ENCODE results near the gene THY1. TPM values are rescaled to one million over a fixed set of nuclear protein-coding genes. Genes with fewer than 3 reads are reported as not detected.
A peak's percentile ranks its signal among the peaks of the same experiment; 100 is the strongest.

The THY1 gene
- polyA plus RNA-seq, 1 donor (not counting 4 experiments of a cell fraction or from before 2014, with no cell fraction given) = 2.4 TPM

- Histone ChIP-seq H3K4me1 (ENCODE audit: control insufficient read depth, extremely low read depth, insufficient read depth, low read length) (peaks cover 24% of the 10 kb centered on the region), H3K36me3 (ENCODE audit: control insufficient read depth in 2 of 2, extremely low read depth in 1 of 2, insufficient read depth in 2 of 2, low read length in 2 of 2) (no peaks in the 10 kb centered on the region), H3K4me3 (ENCODE audit: control insufficient read depth in 2 of 3, extremely low read depth in 1 of 3, insufficient read depth in 2 of 3, low read depth in 1 of 3, low read length in 3 of 3) (peak overlapping the region; percentile 17 to 75 (median 64)), H3K9me3 (ENCODE audit: control insufficient read depth, low read depth, low read length) (no peaks in the 10 kb centered on the region), H3K27me3 (ENCODE audit: control insufficient read depth, extremely low read depth, insufficient read depth, low read length) (peaks cover 3% of the 10 kb centered on the region), H2AFZ (ENCODE audit: control insufficient read depth, low read length) (peak overlapping the region; percentile 24), H4K20me1 (ENCODE audit: control insufficient read depth, extremely low read depth, insufficient read depth, low read length) (no peaks in the 10 kb centered on the region), H3K27ac (ENCODE audit: control insufficient read depth, insufficient read depth, low read length) (peak overlapping the region; percentile 65), H3K79me2 (ENCODE audit: control insufficient read depth, insufficient read depth, low read length) (no peaks in the 10 kb centered on the region), H3K9ac (ENCODE audit: control insufficient read depth, extremely low read depth, insufficient read depth, low read length) (peak overlapping the region; percentile 74), H3K4me2 (ENCODE audit: control insufficient read depth, extremely low read depth, insufficient read depth, low read depth, low read length) (peak overlapping the region; percentile 96), H3K9me1 (ENCODE audit: control insufficient read depth, extremely low read depth, insufficient read depth, low read length) (no peaks in the 10 kb centered on the region)
- DNase-seq (ENCODE audit: low read depth, low spot score) (no peak), FAIRE-seq (no peak)
- no peak for TF ChIP-seq CTCF (optimal IDR thresholded peaks at IDR 0.05 in 1 of 3, IDR thresholded peaks at IDR 0.05 in 1 of 3, conservative IDR thresholded peaks at IDR 0.05 in 1 of 3; ENCODE audit: extremely low read depth in 1 of 3, insufficient read depth in 2 of 3, low read length in 3 of 3)
- no peak for TF ChIP-seq EZH2 (IDR thresholded peaks at IDR 0.05; ENCODE audit: low read length)
- dilution Hi-C loops (cut with MboI; ENCODE audit: extremely low pct_ligation_motif_present, low sequenced_read_pairs) = no loop called here
These were observed 40.9 kb downstream of the THY1 start for GRCh38 chr11:119382101-119382500.

GRCh38 chr11:119381181-119381988 lies 41.6 kb downstream of the THY1 start, which contains the start of gene USP2:
USP2 (minus strand) TSS chr11:119381690; CDS start chr11:119373480, 8,210 bp downstream.
- no peak for TF ChIP-seq EZH2 (IDR thresholded peaks at IDR 0.05; ENCODE audit: low read length)
- peak; percentile 73 to 93 (median 85) for TF ChIP-seq CTCF (optimal IDR thresholded peaks at IDR 0.05 in 1 of 3, IDR thresholded peaks at IDR 0.05 in 1 of 3, conservative IDR thresholded peaks at IDR 0.05 in 1 of 3; ENCODE audit: extremely low read depth in 1 of 3, insufficient read depth in 2 of 3, low read length in 3 of 3)
- dilution Hi-C loops (cut with MboI; ENCODE audit: extremely low pct_ligation_motif_present, low sequenced_read_pairs) = no loop called here

More at GRCh38 chr11:119381181-119381988, 41.6 kb downstream of the THY1 start, which contains the start of gene USP2:
- Histone ChIP-seq H3K4me3 (ENCODE audit: control insufficient read depth in 2 of 3, extremely low read depth in 1 of 3, insufficient read depth in 2 of 3, low read depth in 1 of 3, low read length in 3 of 3) (peak within 1 kb of the TSS; percentile 37 to 75 (median 64)), H4K20me1 (ENCODE audit: control insufficient read depth, extremely low read depth, insufficient read depth, low read length) (no peaks in the 10 kb centered on the region), H3K9me3 (ENCODE audit: control insufficient read depth, low read depth, low read length) (no peaks in the 10 kb centered on the region), H3K27ac (ENCODE audit: control insufficient read depth, insufficient read depth, low read length) (peak within 1 kb of the TSS; percentile 65), H3K9ac (ENCODE audit: control insufficient read depth, extremely low read depth, insufficient read depth, low read length) (peak within 1 kb of the TSS; percentile 74), H2AFZ (ENCODE audit: control insufficient read depth, low read length) (peak within 1 kb of the TSS; percentile 85), H3K36me3 (ENCODE audit: control insufficient read depth in 2 of 2, extremely low read depth in 1 of 2, insufficient read depth in 2 of 2, low read length in 2 of 2) (no peaks in the 10 kb centered on the region), H3K4me2 (ENCODE audit: control insufficient read depth, extremely low read depth, insufficient read depth, low read depth, low read length) (peak within 1 kb of the TSS; percentile 96), H3K4me1 (ENCODE audit: control insufficient read depth, extremely low read depth, insufficient read depth, low read length) (peaks cover 30% of the 10 kb centered on the region), H3K27me3 (ENCODE audit: control insufficient read depth, extremely low read depth, insufficient read depth, low read length) (peaks cover 3% of the 10 kb centered on the region), H3K9me1 (ENCODE audit: control insufficient read depth, extremely low read depth, insufficient read depth, low read length) (peaks cover 2% of the 10 kb centered on the region), H3K79me2 (ENCODE audit: control insufficient read depth, insufficient read depth, low read length) (no peaks in the 10 kb centered on the region)
- peak; percentile 89 for DNase-seq (ENCODE audit: low read depth, low spot score)
- peak; percentile 52 for FAIRE-seq

Measured in keratinocyte (primary cell).